HG03097 (cell line): ENCODE data around the gene STXBP5.
"Not testable (repeated sequence)": the region's sequence is repeated elsewhere in the genome, so short reads cannot be mapped to it uniquely, and the experiment has no call there.

Experiments
- ATAC-seq: cut with Tn5 transposase; IDR thresholded peaks from one replicate; pipeline ENCODE4 v1.9.1; 2021; ENCODE audit not compliant: unreplicated experiment, low FRiP score

Gene STXBP5

DNA sequence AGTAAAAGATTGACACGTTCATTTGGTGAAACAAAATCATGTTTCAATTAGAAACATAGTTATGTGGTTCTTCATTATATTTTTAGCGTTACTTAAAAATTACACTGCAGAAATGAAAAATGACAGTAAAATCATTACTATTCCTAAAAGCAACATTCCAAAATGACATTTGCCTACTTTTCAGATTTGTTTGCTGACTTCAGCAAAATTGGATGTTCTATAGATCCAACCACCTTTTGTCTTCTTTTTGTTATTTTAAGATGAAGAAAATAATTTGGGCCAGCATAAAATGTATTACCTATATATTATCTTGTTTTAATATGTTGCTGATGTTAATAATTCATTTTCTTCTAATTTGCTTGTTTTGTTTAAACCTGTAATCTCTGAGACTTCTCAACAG lies 30.5 kb downstream of the STXBP5 start:
- no peak for ATAC-seq

DNA sequence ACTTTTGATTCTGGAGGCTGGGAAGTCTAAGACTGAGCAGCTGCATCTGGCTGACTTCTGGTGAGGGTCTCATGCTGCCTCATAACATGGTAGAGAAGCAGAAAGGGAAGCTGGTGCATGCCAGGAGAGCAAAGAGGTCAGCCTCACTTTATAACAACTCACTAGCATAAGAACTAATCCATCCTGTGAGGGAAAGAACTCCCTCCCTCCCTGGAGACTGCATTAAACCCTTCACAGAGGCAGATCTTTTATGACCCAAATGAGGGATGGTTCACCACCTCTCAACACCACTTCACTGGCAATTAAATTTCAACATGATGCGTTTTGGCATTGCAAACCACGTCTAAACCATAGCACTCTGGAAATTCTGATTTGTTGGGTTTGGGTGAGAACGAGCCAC lies 33.9 kb downstream of the STXBP5 start:
- no peak for ATAC-seq

DNA sequence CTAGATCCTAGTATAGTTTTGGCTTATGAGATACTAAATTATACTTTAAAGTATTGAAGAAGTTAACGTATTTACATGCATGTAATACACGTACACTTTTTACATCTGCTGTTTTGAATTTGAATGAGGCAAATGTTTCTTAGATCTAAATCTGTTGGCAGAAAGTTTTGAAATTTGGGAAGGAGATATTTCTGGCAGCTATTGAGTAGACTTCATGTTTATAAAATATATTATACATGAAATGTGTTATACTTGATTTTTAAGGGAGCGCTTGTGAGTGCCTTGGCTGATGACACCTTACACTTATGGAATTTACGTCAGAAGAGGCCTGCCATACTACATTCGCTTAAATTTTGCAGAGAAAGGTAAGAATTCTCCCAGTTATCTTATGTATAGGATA lies 34.7 kb downstream of the STXBP5 start:
- no peak for ATAC-seq

DNA sequence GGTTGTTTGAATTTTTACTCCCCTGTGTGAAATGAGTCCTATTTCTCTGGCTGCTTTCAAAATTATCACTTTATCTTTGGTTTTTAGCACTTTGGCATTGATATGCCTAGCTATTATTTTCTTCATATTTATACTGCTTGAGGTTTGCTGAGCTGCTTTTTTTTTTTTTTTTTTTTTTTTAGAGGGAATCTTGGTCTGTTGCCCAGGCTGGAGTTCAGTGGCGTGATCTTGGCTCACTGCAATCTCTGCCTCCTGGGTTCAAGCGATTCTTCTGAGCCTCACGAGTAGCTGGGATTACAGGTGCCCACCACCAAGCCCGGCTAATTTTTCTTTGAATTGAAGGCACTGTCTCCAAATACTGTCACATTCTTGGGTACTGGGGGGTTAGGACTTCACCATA lies 40.6 kb downstream of the STXBP5 start:
- no peak for ATAC-seq

DNA sequence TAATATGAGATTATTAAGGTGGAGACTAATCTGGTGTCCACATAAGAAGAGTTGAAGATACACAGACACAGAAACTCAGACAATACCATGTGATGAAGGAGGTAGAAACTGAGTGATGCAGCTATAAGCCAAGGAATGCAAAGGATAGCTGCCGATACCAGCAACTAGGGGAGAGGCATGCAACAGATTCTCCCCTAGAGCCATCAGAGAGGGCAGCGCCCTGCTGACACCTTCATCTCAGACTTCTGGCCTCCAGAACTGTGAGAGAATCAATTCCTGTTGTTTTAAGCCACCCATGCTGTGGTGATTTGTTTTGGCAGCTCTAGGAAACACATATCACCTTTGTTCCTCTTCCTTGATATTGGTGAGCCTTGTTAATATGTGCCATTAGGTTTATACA lies 41.5 kb downstream of the STXBP5 start:
- ATAC-seq = no peak

DNA sequence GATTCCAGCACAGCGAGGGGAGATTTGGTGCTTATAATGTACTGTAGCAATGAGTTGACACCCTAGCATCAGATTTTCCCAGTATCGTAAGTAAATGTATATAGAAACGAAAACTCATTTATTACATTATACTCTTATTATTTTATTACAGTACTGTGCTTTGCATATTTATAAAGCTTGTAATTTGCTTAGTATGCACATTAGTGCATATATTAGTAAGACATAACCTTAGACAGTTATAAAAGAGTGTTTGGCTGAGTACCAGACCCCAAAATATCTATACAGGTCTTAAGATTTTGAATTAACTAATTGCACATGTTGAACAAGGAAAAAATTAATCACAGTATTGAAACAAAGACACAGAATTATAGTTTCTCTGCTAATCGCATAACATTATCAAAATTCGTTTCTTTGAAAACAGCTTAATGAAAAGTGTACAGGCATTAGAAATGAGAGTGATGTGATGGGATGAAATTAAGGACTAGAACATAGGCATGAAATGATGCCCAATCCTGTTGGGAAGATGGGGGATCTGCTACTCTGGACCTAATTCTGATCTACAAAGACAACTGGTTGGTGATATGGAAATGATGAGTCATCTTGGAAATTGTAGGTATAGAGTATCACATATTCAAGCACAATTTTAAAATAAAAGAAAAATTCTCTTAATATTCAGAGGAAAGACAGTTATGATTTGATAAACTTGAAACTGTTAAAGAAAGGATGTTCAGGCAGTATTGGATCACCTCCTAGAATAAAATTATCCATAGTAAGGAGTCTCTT lies 42.8 kb downstream of the STXBP5 start:
- ATAC-seq = no peak

DNA sequence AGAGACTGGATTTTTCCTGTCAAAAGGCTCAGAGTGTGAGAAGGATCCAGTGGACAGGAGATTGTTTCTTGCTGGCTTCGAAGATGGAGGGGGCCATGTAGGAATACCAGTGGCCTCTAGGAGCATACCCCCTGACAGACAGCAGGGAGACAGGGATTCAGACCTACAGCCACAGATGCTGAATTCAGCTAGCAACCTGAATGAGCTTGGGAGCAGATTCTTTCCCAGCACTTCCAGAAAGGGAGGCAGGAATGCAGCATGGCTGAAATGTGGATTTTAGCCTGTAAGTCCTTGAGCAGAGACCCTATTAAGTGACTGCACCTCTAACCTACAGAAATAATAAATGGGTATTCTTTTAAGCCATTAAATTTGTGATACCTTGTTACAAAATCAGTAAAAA lies 44.6 kb downstream of the STXBP5 start:
- no peak for ATAC-seq

DNA sequence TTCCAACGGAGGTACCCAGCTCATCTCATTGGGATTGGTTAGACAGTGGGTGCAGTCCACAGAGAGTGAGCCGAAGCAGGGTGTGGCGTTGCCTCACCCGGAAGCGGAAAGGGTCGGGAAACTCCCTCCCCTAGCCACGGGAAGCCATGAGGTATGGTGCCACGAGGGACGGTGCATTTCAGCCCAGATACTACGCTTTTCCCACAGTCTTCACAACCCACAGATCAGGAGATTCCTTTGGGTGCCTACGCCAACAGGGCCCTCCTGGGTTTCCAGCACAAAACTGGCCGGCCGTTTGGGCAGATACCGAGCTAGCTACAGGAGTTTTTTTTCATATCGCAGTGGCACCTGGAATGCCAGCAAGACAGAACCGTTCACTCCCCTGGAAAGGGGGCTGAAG lies 46.9 kb downstream of the STXBP5 start:
- ATAC-seq = no peak

DNA sequence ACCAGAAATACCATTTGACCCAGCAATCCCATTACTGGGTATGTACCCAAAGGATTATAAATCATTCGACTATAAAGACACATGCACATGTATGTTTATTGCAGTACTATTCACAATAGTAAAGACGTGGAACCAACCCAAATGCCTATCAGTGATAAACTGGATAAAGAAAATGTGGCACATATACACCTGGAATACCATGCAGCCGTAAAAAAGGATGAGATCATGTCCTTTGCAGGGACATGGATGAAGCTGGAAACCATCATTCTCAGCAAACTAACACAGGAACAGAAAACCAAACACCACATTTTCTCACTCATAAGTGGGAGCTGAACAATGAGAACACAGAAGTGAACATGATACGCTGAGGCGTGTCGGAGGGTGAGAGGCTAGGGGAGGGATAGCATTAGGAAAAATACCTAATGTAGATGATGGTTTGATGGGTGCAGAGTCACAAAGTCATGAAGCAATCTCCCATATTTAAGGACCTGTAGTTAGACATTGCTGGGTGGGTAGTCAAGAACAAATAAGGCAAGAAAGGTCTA lies 50.8 kb downstream of the STXBP5 start:
- not testable (repeated sequence) for ATAC-seq

DNA sequence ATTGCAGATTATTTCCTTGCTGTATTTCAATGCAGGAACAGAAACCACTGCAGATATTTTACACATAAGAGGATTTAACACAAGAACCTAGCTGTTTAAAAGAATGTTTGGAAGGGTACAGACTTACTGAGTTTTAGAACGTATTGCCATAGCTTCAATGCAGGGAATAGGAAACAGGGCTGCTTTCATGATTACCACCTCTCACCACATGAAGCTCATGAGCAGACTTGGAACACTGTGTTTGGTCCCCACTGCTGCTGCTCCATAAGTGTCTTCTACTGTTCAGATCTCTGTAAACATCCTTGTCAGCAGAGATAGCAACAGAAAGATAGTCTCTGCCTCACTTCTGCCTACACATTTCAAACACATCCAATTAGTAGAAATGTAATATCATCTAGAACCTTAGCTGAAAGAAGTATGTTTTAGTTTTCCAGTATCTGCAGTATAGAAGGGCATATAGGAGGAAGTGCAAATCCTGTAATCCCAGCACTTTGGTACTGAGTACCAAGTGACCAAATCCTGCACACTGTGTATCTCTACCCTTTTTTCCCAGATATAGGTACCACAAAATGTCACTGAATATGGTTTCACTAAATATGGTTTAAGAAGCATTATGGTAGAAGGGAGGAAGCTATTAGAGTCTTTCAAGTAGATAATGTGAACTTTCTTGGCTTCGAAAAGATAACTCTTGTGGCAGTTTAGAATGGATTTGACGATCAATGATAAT lies 51.9 kb downstream of the STXBP5 start:
- no peak for ATAC-seq

DNA sequence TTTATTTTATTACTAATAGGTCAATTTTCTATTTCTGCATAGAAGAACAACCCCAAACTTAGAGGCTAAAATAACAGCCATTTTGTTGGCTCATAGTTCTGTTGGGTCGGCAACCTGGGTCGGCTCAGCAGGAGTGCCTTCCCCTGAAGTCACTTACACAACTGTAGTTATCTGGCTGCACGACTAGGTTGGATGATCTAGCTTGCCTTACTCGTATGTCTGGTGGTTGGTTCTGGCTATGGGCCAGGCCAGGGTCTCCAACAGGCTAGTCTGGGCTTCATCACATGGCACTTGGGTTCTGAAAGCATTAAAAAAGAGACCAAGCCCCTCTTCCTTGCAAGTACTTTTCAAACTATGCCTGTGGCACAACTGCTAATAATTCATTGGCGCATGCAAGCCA lies 53.5 kb downstream of the STXBP5 start:
- ATAC-seq = no peak

DNA sequence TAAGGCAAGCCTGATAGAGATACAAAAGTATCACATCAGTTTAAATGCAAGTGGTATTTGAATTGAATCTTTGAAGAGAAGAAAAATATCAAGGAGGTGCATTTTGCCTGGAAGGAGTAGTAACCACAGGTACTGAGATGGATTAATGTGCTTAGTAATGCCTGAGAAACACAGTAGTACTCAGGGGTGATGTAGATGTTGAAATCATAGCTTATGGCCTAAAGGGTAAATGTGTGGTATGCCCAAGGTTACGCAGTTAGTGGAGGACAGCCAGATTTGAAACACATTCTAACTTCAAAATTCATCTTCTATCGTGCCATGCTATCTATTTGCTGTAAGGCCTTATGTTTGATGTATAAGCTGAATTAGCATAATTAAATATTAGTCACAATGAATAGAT lies 55.9 kb downstream of the STXBP5 start:
- no peak for ATAC-seq

DNA sequence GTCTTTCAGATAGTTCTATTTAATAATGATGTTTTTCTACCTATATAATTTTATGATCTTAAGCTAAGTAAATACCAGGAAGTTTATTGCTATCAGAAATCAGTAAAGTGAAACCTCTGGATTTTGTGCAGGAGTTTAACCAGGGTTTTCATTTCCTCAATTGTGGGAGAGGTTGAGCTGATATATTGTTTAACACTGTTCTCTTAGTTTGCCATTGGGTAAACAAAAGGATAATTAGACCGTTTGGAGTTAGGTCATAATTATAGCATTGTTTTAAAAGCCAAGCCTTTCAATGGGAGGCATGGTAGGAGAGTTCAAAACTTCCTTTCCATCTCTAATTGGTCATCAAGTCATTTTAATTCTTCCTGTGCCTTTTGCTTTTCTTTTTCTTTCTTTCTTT lies 58.7 kb downstream of the STXBP5 start:
- no peak for ATAC-seq

DNA sequence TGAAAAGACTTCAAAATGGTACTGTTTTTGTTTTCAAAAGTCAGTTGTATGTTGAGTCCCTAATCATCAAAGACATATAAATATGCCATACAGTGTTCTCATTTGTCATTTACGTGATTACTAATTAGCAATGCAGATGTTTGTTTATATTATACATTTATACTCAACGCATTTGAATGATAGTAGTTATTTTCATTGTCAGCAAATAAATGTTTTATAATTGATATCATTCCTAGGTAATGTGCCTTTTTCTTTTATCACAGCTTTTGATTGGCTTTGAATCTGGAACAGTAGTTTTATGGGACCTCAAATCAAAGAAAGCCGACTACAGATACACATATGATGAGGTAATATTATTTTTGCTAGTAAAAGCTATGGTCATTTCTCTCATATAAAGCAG lies 62.6 kb downstream of the STXBP5 start:
- ATAC-seq = no peak

DNA sequence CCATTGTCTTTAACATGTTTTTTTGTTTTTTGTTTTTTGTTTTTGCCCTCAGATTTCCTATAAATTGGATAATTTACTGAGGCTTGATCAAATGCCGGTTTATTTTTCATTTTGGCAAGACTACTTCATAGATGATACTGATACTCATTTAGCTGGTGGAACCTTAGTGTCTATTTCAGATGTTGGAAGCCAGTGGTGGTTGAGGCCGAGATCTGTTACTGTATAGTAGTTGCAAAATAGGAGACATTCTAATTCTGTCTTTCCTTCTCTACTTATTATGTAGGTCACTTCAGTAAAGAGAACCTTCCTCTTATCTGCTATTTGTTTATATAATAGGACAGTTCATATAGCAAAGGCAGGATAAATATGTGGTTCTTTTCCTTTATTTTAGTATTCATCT lies 63.4 kb downstream of the STXBP5 start:
- ATAC-seq = no peak

DNA sequence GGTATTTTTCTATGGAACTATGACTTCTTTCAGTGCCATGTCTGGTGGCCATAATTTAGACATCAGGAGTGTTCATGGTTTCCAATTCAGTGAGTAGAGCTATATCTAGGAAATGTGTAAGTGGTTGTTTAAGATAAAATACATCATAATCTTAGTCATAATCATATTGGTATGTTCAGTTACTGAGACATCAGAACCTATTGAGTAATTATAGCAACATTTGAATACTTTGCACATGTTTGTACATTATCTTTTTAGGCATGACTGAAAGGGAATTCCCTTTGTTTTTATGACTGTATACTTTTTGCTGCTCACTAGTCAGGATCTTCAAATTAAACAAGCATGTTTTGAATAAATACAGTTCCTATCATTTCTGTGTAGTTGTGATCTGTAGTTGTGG lies 64.0 kb downstream of the STXBP5 start:
- no peak for ATAC-seq

DNA sequence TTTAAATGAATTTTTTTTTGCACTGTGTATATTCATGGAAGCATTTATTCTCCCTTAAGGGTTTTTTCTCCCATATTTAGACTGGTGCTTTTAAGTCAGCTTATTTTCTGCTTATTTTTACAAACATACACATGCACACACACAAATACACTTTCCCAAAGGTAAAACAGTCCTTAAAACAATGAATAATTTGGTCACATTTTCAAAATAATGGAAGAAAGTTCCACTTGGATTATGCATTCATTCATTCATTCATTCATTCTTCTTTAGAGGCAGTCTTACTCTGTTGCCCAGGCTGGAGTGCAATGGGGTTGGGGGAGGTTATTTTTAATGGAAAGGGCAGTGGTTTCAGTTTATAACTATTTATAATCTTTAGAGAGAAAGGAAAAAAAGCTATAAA lies 69.8 kb downstream of the STXBP5 start:
- no peak for ATAC-seq

DNA sequence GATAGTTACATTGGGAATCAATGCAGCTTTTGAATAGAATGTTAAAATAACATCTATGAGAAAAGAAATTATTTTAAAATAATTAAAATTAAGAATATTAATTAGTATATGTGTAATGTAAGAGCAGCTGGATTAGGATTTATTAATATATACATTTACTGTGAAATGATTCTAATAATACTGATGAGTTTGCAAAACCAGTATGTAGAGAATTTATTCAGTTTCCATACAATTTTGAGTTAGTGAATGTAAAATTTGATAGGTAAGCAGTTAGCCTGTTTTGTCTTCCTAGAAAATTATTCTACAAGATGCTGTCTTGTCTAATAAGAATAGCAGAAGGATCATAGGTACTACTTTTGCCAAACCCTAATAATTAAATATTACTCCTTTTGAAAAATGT lies 70.6 kb downstream of the STXBP5 start:
- no peak for ATAC-seq

DNA sequence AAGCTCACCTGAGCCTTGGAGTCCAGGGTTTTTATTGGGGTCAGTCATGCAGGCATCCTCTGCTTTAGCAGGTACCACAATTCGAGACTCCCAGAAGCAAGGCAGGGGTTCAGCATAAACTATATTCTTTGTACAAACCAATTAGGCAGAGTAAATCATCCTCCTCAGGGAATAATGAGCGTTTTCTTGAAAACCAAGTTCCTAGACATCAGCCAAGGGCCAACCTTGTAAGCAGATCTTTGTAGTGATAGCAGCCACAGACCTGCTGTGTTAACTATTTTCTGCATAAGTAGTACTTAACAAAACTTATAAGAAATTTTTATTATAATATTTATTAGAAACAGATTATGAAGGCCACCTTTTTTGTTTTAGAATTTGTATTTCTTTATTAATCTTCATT lies 74.7 kb downstream of the STXBP5 start:
- no peak for ATAC-seq

DNA sequence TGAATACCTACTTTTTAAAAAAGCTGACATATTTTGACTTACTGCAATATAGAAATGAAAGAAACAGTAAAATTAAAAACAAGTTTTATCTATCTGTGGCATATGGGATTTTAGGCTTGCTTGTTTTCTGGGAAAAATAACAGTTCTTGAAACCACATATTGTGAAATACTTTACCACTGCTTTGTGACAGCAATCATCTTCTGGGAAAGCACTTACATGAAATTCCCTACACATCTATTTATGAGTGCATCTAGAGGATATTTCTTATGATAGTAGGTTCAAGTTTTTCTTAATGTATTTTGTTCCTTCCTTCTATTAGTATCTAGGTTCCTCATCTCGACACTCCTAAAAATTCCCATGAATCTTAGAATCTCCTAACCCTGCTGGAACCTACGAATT lies 75.2 kb downstream of the STXBP5 start:
- ATAC-seq = no peak

DNA sequence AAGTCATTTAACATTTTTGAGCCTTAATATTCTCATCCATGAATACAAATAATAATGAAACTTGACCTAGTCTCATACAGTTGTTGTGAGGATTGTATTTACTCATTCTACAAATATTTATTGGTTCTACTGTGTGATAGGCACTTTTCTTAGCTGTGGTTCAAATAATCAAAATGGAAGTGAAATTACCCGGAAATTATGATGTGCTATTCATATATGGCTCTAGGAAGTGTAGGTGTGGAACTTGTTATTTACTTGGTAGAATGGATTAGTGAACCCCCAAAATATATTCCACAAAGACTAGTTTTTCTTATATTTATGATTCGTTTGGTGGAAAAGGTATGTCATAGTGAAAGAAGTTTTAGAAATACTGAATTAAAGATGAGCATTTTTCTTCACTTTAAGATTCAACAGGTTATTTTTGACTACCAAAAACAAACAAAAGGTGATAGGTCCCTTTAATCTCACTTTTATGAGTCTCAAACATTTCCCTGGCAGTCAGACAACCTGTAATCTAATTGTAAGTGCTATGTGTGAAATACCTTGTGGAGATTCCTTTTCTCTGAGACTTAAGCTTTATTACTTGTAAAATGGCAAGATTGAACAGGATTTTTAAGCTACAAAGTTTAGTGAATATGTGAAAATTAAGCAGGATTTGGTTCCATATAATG lies 77.8 kb downstream of the STXBP5 start:
- no peak for ATAC-seq

DNA sequence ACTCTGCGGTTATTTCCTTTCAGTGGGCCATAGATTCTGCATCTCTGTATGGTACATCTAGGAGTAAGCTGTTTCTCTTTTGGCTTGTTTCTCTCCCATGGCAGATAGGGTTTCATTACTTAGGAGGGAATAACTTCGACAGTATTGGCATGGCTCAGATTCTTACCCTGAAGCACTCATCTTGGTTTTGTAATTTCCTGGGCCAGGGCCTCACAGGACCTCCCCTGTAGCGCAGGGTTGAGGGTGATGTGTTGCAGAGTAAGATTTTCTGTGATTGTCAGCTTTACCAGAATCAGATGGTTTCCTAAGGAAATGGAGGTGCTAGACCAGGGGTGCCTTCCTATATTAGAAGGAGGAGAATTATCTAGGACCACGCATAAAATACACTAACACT lies 78.3 kb downstream of the STXBP5 start:
- ATAC-seq = no peak
